AG09319 (cell line): ENCODE results near the gene ELAPOR2.

ENCODE experiments used
- DNase-seq: peaks from one replicate; pipeline ENCODE4 v3.0.0-alpha.2; 2010; ENCODE audit warnings: low read depth; ENCODE audit errors: extremely low read depth
- TF ChIP-seq, protein P1 (sequence below): IDR thresholded peaks from 2 replicates; pipeline ENCODE4 v1.5.1; 2011; ENCODE audit warnings: low read depth, mild to moderate bottlenecking, inconsistent platforms, low read length, moderate library complexity

Gene ELAPOR2

DNA sequence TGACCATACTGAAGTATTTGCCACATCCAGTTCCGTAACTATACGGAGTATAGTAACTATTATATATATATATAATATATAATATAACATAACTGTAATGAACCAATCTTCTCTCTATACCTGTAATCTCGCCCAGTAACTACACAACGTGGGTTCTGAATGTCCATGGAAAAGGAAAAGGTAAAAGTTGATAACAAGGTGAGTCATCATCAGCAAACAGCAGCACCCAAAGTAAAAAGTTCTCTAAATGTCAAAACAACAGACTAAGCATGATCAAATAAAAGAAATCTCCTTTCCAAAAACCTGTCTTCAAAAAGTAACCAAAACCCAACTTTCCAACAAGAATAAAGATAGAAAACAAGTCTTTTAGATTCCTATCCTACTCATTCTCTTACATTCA is 42.8 kb downstream of the ELAPOR2 start:
- DNase-seq = no peak
- TF ChIP-seq, protein P1, sequence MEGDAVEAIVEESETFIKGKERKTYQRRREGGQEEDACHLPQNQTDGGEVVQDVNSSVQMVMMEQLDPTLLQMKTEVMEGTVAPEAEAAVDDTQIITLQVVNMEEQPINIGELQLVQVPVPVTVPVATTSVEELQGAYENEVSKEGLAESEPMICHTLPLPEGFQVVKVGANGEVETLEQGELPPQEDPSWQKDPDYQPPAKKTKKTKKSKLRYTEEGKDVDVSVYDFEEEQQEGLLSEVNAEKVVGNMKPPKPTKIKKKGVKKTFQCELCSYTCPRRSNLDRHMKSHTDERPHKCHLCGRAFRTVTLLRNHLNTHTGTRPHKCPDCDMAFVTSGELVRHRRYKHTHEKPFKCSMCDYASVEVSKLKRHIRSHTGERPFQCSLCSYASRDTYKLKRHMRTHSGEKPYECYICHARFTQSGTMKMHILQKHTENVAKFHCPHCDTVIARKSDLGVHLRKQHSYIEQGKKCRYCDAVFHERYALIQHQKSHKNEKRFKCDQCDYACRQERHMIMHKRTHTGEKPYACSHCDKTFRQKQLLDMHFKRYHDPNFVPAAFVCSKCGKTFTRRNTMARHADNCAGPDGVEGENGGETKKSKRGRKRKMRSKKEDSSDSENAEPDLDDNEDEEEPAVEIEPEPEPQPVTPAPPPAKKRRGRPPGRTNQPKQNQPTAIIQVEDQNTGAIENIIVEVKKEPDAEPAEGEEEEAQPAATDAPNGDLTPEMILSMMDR = no peak

DNA sequence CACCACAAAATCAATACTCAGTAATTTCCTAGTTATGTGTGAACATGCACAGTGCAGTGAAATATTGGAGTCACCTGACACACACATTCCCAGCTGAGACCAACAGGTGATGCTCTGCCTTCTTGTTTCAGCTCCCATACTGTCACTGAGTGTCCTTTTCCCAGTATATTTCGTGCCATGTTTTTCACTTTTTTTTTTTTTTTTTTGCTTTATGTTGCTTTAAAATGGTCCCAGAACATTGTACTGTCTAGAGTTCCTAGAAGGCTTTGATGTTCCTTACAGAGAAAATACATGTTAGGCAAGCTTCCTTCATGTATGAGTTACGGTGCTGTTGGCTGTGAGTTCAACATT is 45.6 kb downstream of the ELAPOR2 start:
- DNase-seq = no peak
- TF ChIP-seq, protein P1 = no peak

DNA sequence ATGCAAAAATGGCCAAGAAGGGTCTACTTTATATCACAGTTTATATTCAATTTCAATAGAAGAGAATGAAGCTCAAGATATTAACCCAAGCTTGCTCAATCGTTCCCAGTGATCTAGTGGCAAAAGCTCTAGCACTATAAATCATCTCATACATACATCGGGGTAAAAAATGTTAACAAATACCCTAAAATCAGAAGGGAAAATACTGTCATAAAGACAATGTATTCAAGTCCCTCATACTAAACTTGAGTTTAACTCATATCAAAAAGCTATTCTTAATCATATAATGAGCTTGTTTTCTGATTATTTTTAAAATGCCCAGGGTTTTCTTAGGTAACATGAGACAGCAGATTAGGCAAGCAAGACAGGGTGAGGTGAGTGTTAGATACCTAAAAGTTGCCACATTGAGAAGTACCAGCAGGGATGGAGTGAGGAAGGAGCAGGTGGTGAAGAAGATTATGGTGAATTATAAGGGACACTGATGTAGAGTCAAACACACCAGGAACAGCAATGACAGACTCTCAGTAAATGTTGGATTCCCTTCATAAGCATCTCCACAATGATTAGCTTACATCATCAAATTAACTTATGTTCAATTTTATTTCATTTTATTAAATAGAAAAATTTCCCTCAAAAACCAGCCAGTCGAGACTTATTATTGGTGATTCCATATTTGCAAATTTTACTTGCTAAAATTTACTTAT is 46.2 kb downstream of the ELAPOR2 start:
- TF ChIP-seq, protein P1 = no peak
- no peak for DNase-seq
